K562 (cell line): ENCODE measurements around the gene ELOVL5.

Experiments
- BHLHE40 ChIP-seq: IDR thresholded peaks from 2 replicates; pipeline ENCODE4 v1.6.1; 2011; ENCODE audit warnings: low read length, improper control_type of control experiment
- EZH2 ChIP-seq: IDR thresholded peaks from 2 replicates; pipeline ENCODE4 v1.6.1; 2012; ENCODE audit warnings: low read depth, mild to moderate bottlenecking, inconsistent platforms, low read length, borderline replicate concordance
- JUNB ChIP-seq: fragments of 450-650 bp; formaldehyde crosslinking; conservative IDR thresholded peaks from 2 replicates; pipeline ENCODE4 v1.4.0; 2020; ENCODE audit warnings: mild to moderate bottlenecking
- NCOA4 ChIP-seq: fragments of 450-650 bp; IDR thresholded peaks from 2 replicates; pipeline ENCODE4 v1.6.1; 2018; ENCODE audit warnings: mild to moderate bottlenecking; ENCODE audit not compliant: partially characterized antibody
- POLR2A ChIP-seq: fragments of 450-650 bp; conservative IDR thresholded peaks from 2 replicates; pipeline ENCODE4 v1.6.1; 2016
- POLR2AphosphoS5 ChIP-seq: IDR thresholded peaks from 2 replicates; pipeline ENCODE4 v1.6.1; 2011; ENCODE audit warnings: mild to moderate bottlenecking, low read depth, low read length, moderate library complexity; ENCODE audit not compliant: control insufficient read depth, insufficient read depth
- POLR3G ChIP-seq: IDR thresholded peaks from 2 replicates; pipeline ENCODE4 v1.6.1; 2011; ENCODE audit not compliant: insufficient read length, insufficient replicate concordance; ENCODE audit errors: extremely low read depth
- RBM17 ChIP-seq: fragments of 200-400 bp; formaldehyde crosslinking; IDR thresholded peaks from 2 replicates; pipeline ENCODE4 v1.6.1; 2017; ENCODE audit warnings: low read depth, mild to moderate bottlenecking, low read length, borderline replicate concordance
- THRAP3 ChIP-seq: fragments of 450-650 bp; IDR thresholded peaks from 2 replicates; pipeline ENCODE4 v1.6.1; 2016; ENCODE audit warnings: mild to moderate bottlenecking, inconsistent platforms, borderline replicate concordance
- ZBTB7A ChIP-seq: IDR thresholded peaks from 2 replicates; pipeline ENCODE4 v1.6.1; 2011; ENCODE audit warnings: low read depth, mild to moderate bottlenecking, low read length, moderate library complexity, borderline replicate concordance; ENCODE audit not compliant: control insufficient read depth
- ZNF41 ChIP-seq: fragments of 250-450 bp; sonication (Bioruptor Pico); conservative IDR thresholded peaks from 2 replicates; pipeline ENCODE4 v1.4.0; 2020; ENCODE audit warnings: mild to moderate bottlenecking
- TF ChIP-seq, protein P1 (sequence below), 3 experiments: IDR thresholded peaks in 2 of 3; conservative IDR thresholded peaks in 1 of 3; 2 replicates each; pipeline ENCODE4 v1.5.1; 2011 to 2012; ENCODE audit warnings: low read length in 3 of 3, mild to moderate bottlenecking in 3 of 3, control low read depth in 2 of 3, improper control_type of control experiment in 1 of 3, inconsistent platforms in 1 of 3, low read depth in 1 of 3, mixed read lengths in 1 of 3, moderate library complexity in 1 of 3; ENCODE audit not compliant: insufficient read depth in 2 of 3
- TF ChIP-seq, protein P2 (sequence below): fragments of 250-450 bp; sonication (Bioruptor Pico); IDR thresholded peaks from 2 replicates; pipeline ENCODE4 v1.5.1; 2021; ENCODE audit warnings: mild to moderate bottlenecking
- TF ChIP-seq, protein P3 (sequence below): fragments of 450-650 bp; formaldehyde crosslinking; IDR thresholded peaks from 2 replicates; pipeline ENCODE4 v1.4.0; 2020; ENCODE audit warnings: mild to moderate bottlenecking, moderate library complexity

DNA sequence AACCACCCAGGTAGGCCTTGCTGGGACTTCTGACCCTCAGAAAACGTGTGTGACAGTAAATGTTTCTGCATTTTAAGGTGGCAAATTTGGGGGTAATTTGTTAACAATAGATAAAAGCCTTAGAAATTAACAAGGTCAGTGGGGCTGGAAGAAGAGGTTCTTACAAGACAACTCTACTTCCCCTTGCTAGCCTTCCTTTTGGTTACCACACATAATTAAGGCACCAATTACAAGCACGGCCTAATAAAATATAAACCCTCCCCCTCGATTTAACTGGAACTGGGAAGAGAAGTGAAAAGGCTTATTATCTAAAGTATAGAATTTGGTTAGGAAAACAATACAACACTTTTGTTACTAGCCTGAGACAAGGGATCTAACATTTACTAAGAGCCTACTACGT is 38.8 kb downstream of the ELOVL5 start:
- TF ChIP-seq POLR2AphosphoS5: no peak
- TF ChIP-seq, protein P1, sequence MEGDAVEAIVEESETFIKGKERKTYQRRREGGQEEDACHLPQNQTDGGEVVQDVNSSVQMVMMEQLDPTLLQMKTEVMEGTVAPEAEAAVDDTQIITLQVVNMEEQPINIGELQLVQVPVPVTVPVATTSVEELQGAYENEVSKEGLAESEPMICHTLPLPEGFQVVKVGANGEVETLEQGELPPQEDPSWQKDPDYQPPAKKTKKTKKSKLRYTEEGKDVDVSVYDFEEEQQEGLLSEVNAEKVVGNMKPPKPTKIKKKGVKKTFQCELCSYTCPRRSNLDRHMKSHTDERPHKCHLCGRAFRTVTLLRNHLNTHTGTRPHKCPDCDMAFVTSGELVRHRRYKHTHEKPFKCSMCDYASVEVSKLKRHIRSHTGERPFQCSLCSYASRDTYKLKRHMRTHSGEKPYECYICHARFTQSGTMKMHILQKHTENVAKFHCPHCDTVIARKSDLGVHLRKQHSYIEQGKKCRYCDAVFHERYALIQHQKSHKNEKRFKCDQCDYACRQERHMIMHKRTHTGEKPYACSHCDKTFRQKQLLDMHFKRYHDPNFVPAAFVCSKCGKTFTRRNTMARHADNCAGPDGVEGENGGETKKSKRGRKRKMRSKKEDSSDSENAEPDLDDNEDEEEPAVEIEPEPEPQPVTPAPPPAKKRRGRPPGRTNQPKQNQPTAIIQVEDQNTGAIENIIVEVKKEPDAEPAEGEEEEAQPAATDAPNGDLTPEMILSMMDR (IDR thresholded peaks at IDR 0.05 in 2 of 3, conservative IDR thresholded peaks at IDR 0.05 in 1 of 3; ENCODE audit: insufficient read depth in 2 of 3, low read depth in 1 of 3, low read length in 3 of 3): no peak
- TF ChIP-seq BHLHE40: no peak
- no peak for TF ChIP-seq POLR3G
- no peak for TF ChIP-seq ZNF41 (CRISPR knock-in tag)
- no peak for TF ChIP-seq JUNB (CRISPR knock-in tag)
- TF ChIP-seq NCOA4: no peak
- no peak for TF ChIP-seq ZBTB7A
- TF ChIP-seq RBM17: no peak
- TF ChIP-seq, protein P2, sequence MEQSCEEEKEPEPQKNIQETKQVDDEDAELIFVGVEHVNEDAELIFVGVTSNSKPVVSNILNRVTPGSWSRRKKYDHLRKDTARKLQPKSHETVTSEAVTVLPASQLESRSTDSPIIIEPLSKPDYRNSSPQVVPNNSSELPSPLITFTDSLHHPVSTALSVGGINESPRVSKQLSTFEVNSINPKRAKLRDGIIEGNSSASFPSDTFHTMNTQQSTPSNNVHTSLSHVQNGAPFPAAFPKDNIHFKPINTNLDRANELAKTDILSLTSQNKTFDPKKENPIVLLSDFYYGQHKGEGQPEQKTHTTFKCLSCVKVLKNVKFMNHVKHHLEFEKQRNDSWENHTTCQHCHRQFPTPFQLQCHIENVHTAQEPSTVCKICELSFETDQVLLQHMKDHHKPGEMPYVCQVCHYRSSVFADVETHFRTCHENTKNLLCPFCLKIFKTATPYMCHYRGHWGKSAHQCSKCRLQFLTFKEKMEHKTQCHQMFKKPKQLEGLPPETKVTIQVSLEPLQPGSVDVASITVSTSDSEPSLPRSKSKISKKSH (CRISPR knock-in tag): no peak
- no peak for TF ChIP-seq THRAP3
- TF ChIP-seq EZH2: no peak
- no peak for TF ChIP-seq POLR2A
- TF ChIP-seq, protein P3, sequence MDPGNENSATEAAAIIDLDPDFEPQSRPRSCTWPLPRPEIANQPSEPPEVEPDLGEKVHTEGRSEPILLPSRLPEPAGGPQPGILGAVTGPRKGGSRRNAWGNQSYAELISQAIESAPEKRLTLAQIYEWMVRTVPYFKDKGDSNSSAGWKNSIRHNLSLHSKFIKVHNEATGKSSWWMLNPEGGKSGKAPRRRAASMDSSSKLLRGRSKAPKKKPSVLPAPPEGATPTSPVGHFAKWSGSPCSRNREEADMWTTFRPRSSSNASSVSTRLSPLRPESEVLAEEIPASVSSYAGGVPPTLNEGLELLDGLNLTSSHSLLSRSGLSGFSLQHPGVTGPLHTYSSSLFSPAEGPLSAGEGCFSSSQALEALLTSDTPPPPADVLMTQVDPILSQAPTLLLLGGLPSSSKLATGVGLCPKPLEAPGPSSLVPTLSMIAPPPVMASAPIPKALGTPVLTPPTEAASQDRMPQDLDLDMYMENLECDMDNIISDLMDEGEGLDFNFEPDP (CRISPR knock-in tag): no peak
